GM18951 (cell line): Measurements from ENCODE around the gene RASSF5.

Experiments used
- POLR2A ChIP-seq: IDR thresholded peaks from 4 replicates; pipeline ENCODE4 v1.6.1; 2011; ENCODE audit warnings: mild to moderate bottlenecking; ENCODE audit not compliant: insufficient read length, insufficient read depth; ENCODE audit errors: extremely low read depth
- in situ Hi-C: fragments of 300-500 bp; cut with MboI; formaldehyde crosslinking; loops from one replicate; pipeline ENCODE4 v1.12.0; 2022; ENCODE audit warnings: low sequenced_read_pairs, mixed read lengths, inconsistent platforms; ENCODE audit not compliant: unreplicated experiment

Gene RASSF5

GRCh38 chr1:206506405-206507283 lies 687 bp upstream of the RASSF5 start:
- in situ Hi-C loops: no loop called here
- no peak for TF ChIP-seq POLR2A

- in situ Hi-C loops: no loop called here
Observed at GRCh38 chr1:206508130-206508889, 979 bp downstream of the RASSF5 start.

DNA sequence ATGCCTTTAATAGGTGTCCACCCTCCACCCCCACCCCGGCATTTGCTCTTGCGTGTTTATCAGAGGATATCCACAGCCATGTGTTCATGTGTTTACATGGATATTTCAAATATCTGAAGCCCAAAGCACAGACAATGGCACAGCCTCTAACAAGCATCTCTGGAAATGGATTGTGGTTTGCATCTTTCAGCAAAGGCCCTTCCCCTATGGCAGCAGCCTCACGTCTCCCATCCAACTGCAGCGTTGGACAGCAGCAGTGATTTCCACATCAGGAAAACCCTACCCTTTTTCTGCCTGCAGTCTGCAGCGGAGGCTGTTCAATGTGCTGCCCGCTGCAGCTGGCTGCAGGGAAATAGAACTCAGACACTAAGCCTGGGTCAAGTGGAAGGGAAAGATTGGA lies 1.6 kb downstream of the RASSF5 start:
- in situ Hi-C loops: no loop called here
- TF ChIP-seq POLR2A: no peak

More at GRCh38 chr1:206508130-206508889, 979 bp downstream of the RASSF5 start:
- TF ChIP-seq POLR2A: no peak

GRCh38 chr1:206509612-206510257 lies 2.4 kb downstream of the RASSF5 start:
- in situ Hi-C loops: no loop called here

GRCh38 chr1:206510371-206510770 lies 3.0 kb downstream of the RASSF5 start:
- TF ChIP-seq POLR2A: no peak
- in situ Hi-C loops: no loop called here

More at GRCh38 chr1:206509612-206510257, 2.4 kb downstream of the RASSF5 start:
- TF ChIP-seq POLR2A: no peak

- in situ Hi-C loops: no loop called here
- TF ChIP-seq POLR2A: no peak
Observed at GRCh38 chr1:206511362-206512057, 4.2 kb downstream of the RASSF5 start.

DNA sequence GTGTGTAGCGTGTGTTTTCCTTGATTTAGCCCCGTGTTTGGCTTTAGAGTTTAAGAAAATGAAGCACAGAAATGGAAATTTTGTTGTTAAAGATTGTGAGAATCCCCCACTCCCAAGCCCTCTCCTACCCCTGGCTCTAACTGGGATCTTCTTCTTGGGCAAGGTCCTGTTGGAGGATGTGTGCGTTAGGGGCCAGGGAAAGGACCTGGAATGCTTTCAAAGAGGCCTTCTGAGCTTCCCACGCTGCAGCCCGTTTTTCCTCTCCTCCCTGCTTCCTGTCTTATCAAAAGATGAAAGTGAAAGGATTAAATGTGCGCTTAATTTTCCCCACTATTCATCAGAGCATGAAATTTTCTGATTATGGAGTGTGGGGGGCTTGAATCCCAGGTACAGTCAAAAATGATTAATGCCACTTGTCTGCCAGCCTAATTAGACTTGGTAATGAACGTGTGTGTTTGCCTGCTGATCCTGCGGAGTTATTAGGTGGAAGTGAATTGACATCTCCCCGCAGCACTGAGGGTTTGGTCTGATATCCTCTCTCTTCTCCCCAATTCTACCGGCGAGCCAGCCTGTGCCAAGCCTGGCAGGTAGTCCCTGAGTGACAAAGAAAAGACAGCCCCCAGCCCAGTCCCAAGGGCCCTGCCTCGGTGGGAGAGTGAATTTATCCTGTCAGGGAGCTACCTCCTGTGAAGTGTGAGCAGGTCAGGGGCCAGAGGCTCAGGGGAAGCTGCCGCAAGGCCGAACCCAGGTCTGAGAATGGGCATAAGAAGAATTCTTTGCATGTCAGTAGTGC lies 4.9 kb downstream of the RASSF5 start:
- in situ Hi-C loops: no loop called here
- TF ChIP-seq POLR2A: no peak

- TF ChIP-seq POLR2A: no peak
- in situ Hi-C loops: no loop called here
Observed at GRCh38 chr1:206512851-206513180, 5.5 kb downstream of the RASSF5 start.

GRCh38 chr1:206513312-206514111 lies 6.2 kb downstream of the RASSF5 start:
- in situ Hi-C loops: no loop called here
- TF ChIP-seq POLR2A: no peak

GRCh38 chr1:206514813-206515387 lies 7.6 kb downstream of the RASSF5 start:
- in situ Hi-C loops: no loop called here

DNA sequence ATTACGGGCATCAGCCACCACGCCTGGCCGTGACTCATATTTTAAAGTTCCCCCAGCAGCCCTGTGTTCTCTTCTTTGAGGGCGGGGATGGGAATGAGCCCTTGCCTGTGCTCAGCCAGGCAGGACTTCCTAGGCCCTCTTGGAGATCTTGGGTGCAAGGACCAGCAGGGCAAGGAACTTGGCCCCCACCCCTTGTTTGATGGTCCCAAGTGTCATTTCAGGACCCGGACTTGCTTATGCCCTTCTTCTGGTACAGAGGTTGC lies 9.3 kb downstream of the RASSF5 start:
- TF ChIP-seq POLR2A: no peak
- in situ Hi-C loops: no loop called here

More at GRCh38 chr1:206514813-206515387, 7.6 kb downstream of the RASSF5 start:
- no peak for TF ChIP-seq POLR2A

GRCh38 chr1:206517784-206518183 lies 10.5 kb downstream of the RASSF5 start:
- in situ Hi-C loops: no loop called here

More at GRCh38 chr1:206517784-206518183, 10.5 kb downstream of the RASSF5 start:
- TF ChIP-seq POLR2A: no peak
